Suprapubic skin (tissue), 4 donors: ENCODE data around the gene KLHL8. TPM values are rescaled to one million over a fixed set of nuclear protein-coding genes. Genes with fewer than 3 reads are reported as not detected.

Experiments used
- DNase-seq, 2 donors: peaks; one replicate each; pipeline ENCODE4 v3.0.0-alpha.2; 2019; ENCODE audit warnings: low spot score in 2 of 2
- H3K27ac ChIP-seq: fragments of 200-600 bp; sonication (generic); one replicate; pipeline ENCODE4 v1.5.1; 2019
- H3K27me3 ChIP-seq: fragments of 200-600 bp; sonication (generic); one replicate; pipeline ENCODE4 v1.5.1; 2019
- H3K36me3 ChIP-seq: fragments of 200-600 bp; sonication (generic); one replicate; pipeline ENCODE4 v1.5.1; 2019
- H3K4me1 ChIP-seq: fragments of 200-600 bp; sonication (generic); one replicate; pipeline ENCODE4 v1.5.1; 2019
- H3K4me3 ChIP-seq: fragments of 200-600 bp; sonication (generic); one replicate; pipeline ENCODE4 v1.5.1; 2019; ENCODE audit warnings: mild to moderate bottlenecking
- H3K9me3 ChIP-seq: fragments of 200-600 bp; sonication (generic); one replicate; pipeline ENCODE4 v1.5.1; 2019
- CTCF ChIP-seq, 2 donors: fragments of 200-600 bp in 1 of 2; fragments of 450-650 bp in 1 of 2; sonication (generic) in 1 of 2; IDR thresholded peaks; one replicate each; pipeline ENCODE4 v1.5.1; 2016 to 2019; ENCODE audit warnings: antibody characterized with exemption in 2 of 2, mild to moderate bottlenecking in 1 of 2, moderate library complexity in 1 of 2
- EP300 ChIP-seq: sonication (generic); formaldehyde crosslinking; IDR thresholded peaks from one replicate; pipeline ENCODE4 v1.6.1; 2017; ENCODE audit warnings: antibody characterized with exemption
- POLR2A ChIP-seq, 2 donors: fragments of 450-650 bp; IDR thresholded peaks; one replicate each; pipeline ENCODE4 v1.6.1; 2017; ENCODE audit warnings: antibody characterized with exemption in 2 of 2, mild to moderate bottlenecking in 2 of 2, moderate library complexity in 2 of 2
- POLR2AphosphoS5 ChIP-seq, 3 donors: sonication (generic); formaldehyde crosslinking; IDR thresholded peaks; one replicate each; pipeline ENCODE4 v1.6.1; 2017; ENCODE audit warnings: antibody characterized with exemption in 3 of 3
- WGBS: methylation state at CpG from one replicate; pipeline ENCODE4 v1.1.5; 2018; 5-methylcytosine and 5-hydroxymethylcytosine counted together
- total RNA-seq, 4 donors: library from RNA; depleted of rRNA; stranded (reverse); fragments of >200 nt; gene quantifications; one replicate each; pipeline ENCODE4 v1.1.0, GENCODE V29; 2016

The KLHL8 gene
- total RNA-seq, 4 donors from 2014 or later, result 6.1 to 10.1 (median 7.2) TPM

DNA sequence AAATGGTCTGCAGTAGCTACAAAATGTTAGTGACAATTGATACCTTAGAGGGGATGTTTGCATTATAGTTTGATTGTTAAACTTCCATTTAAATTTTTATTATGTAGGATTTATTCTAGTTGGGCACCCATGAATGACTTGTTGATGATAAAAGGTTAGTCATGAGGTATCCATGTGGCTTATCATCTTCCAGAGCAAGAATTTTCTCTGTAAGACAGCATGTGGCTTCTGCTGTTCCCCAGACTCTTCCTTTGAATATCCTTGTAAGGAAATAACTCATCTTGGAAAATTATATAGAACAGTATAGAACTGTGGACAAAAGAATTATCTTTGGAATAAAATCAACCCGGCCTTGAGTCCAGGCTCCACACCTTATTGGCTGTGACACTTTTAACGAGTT, 40.1 kb upstream of the KLHL8 start:
- no peak for DNase-seq
- no peaks in the 10 kb centered on the region for H3K4me1 ChIP-seq
- WGBS, result 91% methylated on average over 2 of the region's 2 CpGs
- H3K4me3 ChIP-seq, result no peak overlapping the region
- no peaks in the 10 kb centered on the region for H3K36me3 ChIP-seq
- no peak overlapping the region for H3K27ac ChIP-seq
- TF ChIP-seq EP300 (no peak), CTCF (IDR thresholded peaks at IDR 0.05) (no peak), POLR2A (IDR thresholded peaks at IDR 0.05) (no peak), POLR2AphosphoS5 (IDR thresholded peaks at IDR 0.05) (no peak)
- H3K9me3 ChIP-seq, result no peaks in the 10 kb centered on the region
- H3K27me3 ChIP-seq, result no peaks in the 10 kb centered on the region

DNA sequence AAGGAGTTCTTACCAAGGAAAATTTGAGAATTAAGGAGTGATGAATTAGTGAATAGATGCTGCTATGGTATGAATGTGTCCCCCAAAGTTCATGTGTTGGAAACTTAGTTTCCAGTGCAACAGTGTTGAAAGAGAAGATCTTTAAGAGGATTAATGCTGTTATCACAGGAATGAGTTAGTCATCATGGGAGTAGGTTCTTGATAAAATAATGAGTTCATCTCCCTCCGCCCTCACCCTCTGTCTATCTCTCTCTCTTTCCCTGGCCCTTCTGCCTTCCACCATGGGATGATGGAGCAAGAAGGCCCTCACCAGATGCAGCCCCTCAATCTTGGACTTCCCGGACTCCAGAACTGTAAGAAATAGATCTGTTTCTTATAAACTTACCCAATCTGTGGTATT, 38.3 kb upstream of the KLHL8 start:
- DNase-seq, result no peak
- Histone ChIP-seq H3K4me3 (no peak overlapping the region), H3K9me3 (no peaks in the 10 kb centered on the region), H3K4me1 (no peaks in the 10 kb centered on the region), H3K27ac (no peak overlapping the region), H3K27me3 (no peaks in the 10 kb centered on the region), H3K36me3 (no peaks in the 10 kb centered on the region)
- no peak for TF ChIP-seq EP300
- TF ChIP-seq POLR2AphosphoS5 (IDR thresholded peaks at IDR 0.05), result no peak
- TF ChIP-seq CTCF (IDR thresholded peaks at IDR 0.05), result no peak
- TF ChIP-seq POLR2A (IDR thresholded peaks at IDR 0.05), result no peak
- WGBS, result 92% methylated on average over 2 of the region's 2 CpGs

DNA sequence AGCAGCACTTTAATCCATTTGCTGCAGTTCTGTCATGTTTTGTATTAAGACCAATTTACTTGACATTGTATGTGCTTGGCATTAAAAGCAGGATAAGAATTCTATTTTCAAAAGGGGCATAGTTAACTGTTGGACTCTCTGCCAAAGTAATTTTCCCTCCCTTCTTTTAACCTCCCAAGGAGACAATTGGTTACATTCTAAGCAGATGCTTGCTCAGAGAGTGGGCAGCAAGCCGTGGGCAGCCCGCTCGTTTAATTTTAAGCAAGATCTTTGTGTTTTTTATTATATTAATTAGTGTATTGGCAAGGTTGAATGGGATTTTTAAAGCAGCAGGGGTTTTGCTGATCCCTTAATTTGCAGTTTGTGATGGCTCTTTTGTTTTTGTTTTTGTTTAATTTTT, 37.1 kb upstream of the KLHL8 start:
- H3K36me3 ChIP-seq, result no peaks in the 10 kb centered on the region
- WGBS, result 42% methylated on average over 3 of the region's 3 CpGs
- no peak for DNase-seq
- no peak for TF ChIP-seq POLR2AphosphoS5 (IDR thresholded peaks at IDR 0.05)
- TF ChIP-seq POLR2A (IDR thresholded peaks at IDR 0.05), result no peak
- TF ChIP-seq CTCF (IDR thresholded peaks at IDR 0.05), result no peak
- TF ChIP-seq EP300, result no peak
- no peaks in the 10 kb centered on the region for H3K27me3 ChIP-seq
- H3K4me1 ChIP-seq, result no peaks in the 10 kb centered on the region
- no peak overlapping the region for H3K27ac ChIP-seq
- H3K9me3 ChIP-seq, result no peaks in the 10 kb centered on the region
- H3K4me3 ChIP-seq, result no peak overlapping the region

- Histone ChIP-seq H3K4me3 (no peak overlapping the region), H3K27ac (no peak overlapping the region), H3K36me3 (no peaks in the 10 kb centered on the region), H3K27me3 (no peaks in the 10 kb centered on the region), H3K9me3 (no peaks in the 10 kb centered on the region), H3K4me1 (no peaks in the 10 kb centered on the region)
- TF ChIP-seq CTCF (IDR thresholded peaks at IDR 0.05), result no peak
- TF ChIP-seq POLR2A (IDR thresholded peaks at IDR 0.05), result no peak
- TF ChIP-seq EP300, result no peak
- no peak for TF ChIP-seq POLR2AphosphoS5 (IDR thresholded peaks at IDR 0.05)
- no peak for DNase-seq
- 100% methylated on average over 1 of the region's 1 CpG for WGBS
Measured at GRCh38 chr4:87255755-87256154, 35.3 kb upstream of the KLHL8 start.

DNA sequence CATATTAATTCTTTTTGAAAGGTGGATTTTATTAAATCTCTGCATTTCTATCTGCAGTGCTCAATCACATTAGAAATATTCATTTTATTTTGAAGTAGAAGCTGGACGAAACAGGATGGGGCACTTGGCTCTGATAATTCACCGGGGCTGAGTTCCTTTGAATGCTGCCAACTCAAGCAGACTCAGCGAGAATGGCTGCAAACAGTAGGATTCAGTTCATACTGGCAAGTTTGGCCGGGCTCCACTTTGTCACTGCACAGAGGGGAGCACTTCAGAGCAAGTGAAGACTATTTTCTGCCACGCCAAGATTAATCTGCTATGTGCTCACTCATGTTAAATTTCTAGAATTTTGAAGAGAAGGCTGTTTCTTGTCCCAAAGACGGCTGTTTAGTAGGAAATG, 30.7 kb upstream of the KLHL8 start:
- WGBS, result 22% methylated on average over 6 of the region's 6 CpGs
- no peaks in the 10 kb centered on the region for H3K36me3 ChIP-seq

More for the DNA sequence above, 30.7 kb upstream of the KLHL8 start:
- no peaks in the 10 kb centered on the region for H3K4me1 ChIP-seq
- TF ChIP-seq POLR2AphosphoS5 (IDR thresholded peaks at IDR 0.05) (no peak), CTCF (IDR thresholded peaks at IDR 0.05) (no peak), POLR2A (IDR thresholded peaks at IDR 0.05) (no peak), EP300 (no peak)
- no peak overlapping the region for H3K4me3 ChIP-seq
- no peak for DNase-seq
- H3K27me3 ChIP-seq, result no peaks in the 10 kb centered on the region
- no peak overlapping the region for H3K27ac ChIP-seq
- H3K9me3 ChIP-seq, result no peaks in the 10 kb centered on the region
